Loucy (cell line): ENCODE data around the gene TBX6.
"Not testable (repeated sequence)": the region's sequence is repeated elsewhere in the genome, so short reads cannot be mapped to it uniquely, and the experiment has no call there.

ENCODE experiments used
- H2AFZ ChIP-seq: fragments of 200-600 bp; sonication (generic); 2 replicates; pipeline ENCODE4 v1.6.0; 2016; ENCODE audit warnings: antibody characterized with exemption, mild to moderate bottlenecking, low read length, moderate library complexity
- H3F3A ChIP-seq: fragments of 200-600 bp; 2 replicates; pipeline ENCODE4 v1.6.0; 2016; ENCODE audit warnings: antibody characterized with exemption, low read depth, mild to moderate bottlenecking
- H3K27me3 ChIP-seq: fragments of 200-600 bp; sonication (generic); 2 replicates; pipeline ENCODE4 v1.6.1; 2014; ENCODE audit warnings: low read length, mild to moderate bottlenecking; ENCODE audit not compliant: insufficient read depth, poor library complexity, severe bottlenecking
- H3K36me3 ChIP-seq: fragments of 200-600 bp; sonication (generic); 2 replicates; pipeline ENCODE4 v1.6.1; 2016; ENCODE audit warnings: low read length; ENCODE audit not compliant: insufficient read depth
- H3K4me1 ChIP-seq: fragments of 200-600 bp; sonication (generic); 2 replicates; pipeline ENCODE4 v1.5.1; 2014; ENCODE audit warnings: low read length, mild to moderate bottlenecking; ENCODE audit not compliant: insufficient read depth, poor library complexity, severe bottlenecking
- H3K4me2 ChIP-seq: fragments of 200-600 bp; sonication (generic); 2 replicates; pipeline ENCODE4 v1.6.0; 2014; ENCODE audit warnings: antibody characterized with exemption, low read length, low read depth, mild to moderate bottlenecking; ENCODE audit not compliant: poor library complexity, severe bottlenecking
- H3K4me3 ChIP-seq: fragments of 200-600 bp; sonication (generic); 2 replicates; pipeline ENCODE4 v1.5.1; 2014; ENCODE audit warnings: low read length, mild to moderate bottlenecking, mixed read lengths; ENCODE audit not compliant: poor library complexity, severe bottlenecking
- H3K79me2 ChIP-seq: fragments of 200-600 bp; sonication (generic); 2 replicates; pipeline ENCODE4 v1.6.1; 2014; ENCODE audit warnings: low read length; ENCODE audit not compliant: insufficient read depth
- H3K9ac ChIP-seq: fragments of 200-600 bp; sonication (generic); 2 replicates; pipeline ENCODE4 v1.6.0; 2014; ENCODE audit warnings: mild to moderate bottlenecking, low read depth, low read length, moderate library complexity; ENCODE audit not compliant: poor library complexity, severe bottlenecking
- H3K9me2 ChIP-seq: fragments of 200-600 bp; sonication (generic); replicated peaks from 2 replicates; pipeline ENCODE4 v1.6.1; 2016; ENCODE audit warnings: low read depth, low read length, mixed read lengths
- H3K9me3 ChIP-seq: fragments of 200-600 bp; sonication (generic); 2 replicates; pipeline ENCODE4 v1.6.1; 2014; ENCODE audit warnings: mild to moderate bottlenecking, antibody characterized with exemption, low read length, low read depth; ENCODE audit not compliant: insufficient read depth
- H4K20me1 ChIP-seq: fragments of 200-600 bp; sonication (generic); 2 replicates; pipeline ENCODE4 v1.6.0; 2014; ENCODE audit warnings: antibody characterized with exemption, low read length, mild to moderate bottlenecking; ENCODE audit not compliant: insufficient read depth, poor library complexity, severe bottlenecking
- CTCF ChIP-seq: fragments of 200-600 bp; sonication (generic); conservative IDR thresholded peaks from 2 replicates; pipeline ENCODE4 v1.5.1; 2014; ENCODE audit warnings: mild to moderate bottlenecking, antibody characterized with exemption, low read length
- EZH2phosphoT487 ChIP-seq: fragments of 200-600 bp; IDR thresholded peaks from 2 replicates; pipeline ENCODE4 v1.6.1; 2018; ENCODE audit warnings: antibody characterized with exemption, mild to moderate bottlenecking, moderate library complexity, borderline replicate concordance

TBX6 gene

GRCh38 chr16:30116291-30117207 lies 24.8 kb upstream of the TBX6 start:
- H3K36me3 ChIP-seq, result no peaks in the 10 kb centered on the region

GRCh38 chr16:30115238-30115637 lies 23.5 kb upstream of the TBX6 start:
- TF ChIP-seq CTCF (no peak), EZH2phosphoT487 (no peak)
- Histone ChIP-seq H3K4me3 (no peak overlapping the region), H2AFZ (no peak overlapping the region), H3F3A (no peaks in the 10 kb centered on the region), H4K20me1 (no peaks in the 10 kb centered on the region), H3K4me2 (no peak overlapping the region), H3K79me2 (no peaks in the 10 kb centered on the region), H3K9me2 (no peaks in the 10 kb centered on the region), H3K27me3 (no peaks in the 10 kb centered on the region), H3K9ac (no peak overlapping the region), H3K36me3 (no peaks in the 10 kb centered on the region), H3K9me3 (no peaks in the 10 kb centered on the region), H3K4me1 (no peaks in the 10 kb centered on the region)

More at GRCh38 chr16:30116291-30117207, 24.8 kb upstream of the TBX6 start:
- Histone ChIP-seq H3K9me2 (no peaks in the 10 kb centered on the region), H3K4me3 (no peak overlapping the region), H3K4me2 (no peak overlapping the region), H3K9me3 (no peaks in the 10 kb centered on the region), H3K79me2 (no peaks in the 10 kb centered on the region), H3K4me1 (peaks cover 8% of the 10 kb centered on the region), H2AFZ (no peak overlapping the region), H3K9ac (no peak overlapping the region), H4K20me1 (no peaks in the 10 kb centered on the region), H3F3A (no peaks in the 10 kb centered on the region), H3K27me3 (no peaks in the 10 kb centered on the region)
- TF ChIP-seq EZH2phosphoT487, result no peak
- no peak for TF ChIP-seq CTCF

GRCh38 chr16:30114833-30115232 lies 23.1 kb upstream of the TBX6 start:
- H3K27me3 ChIP-seq, H3K79me2 ChIP-seq, H3K9me2 ChIP-seq, H4K20me1 ChIP-seq, H3K4me2 ChIP-seq, H3K9me3 ChIP-seq, H3F3A ChIP-seq, H2AFZ ChIP-seq, H3K4me1 ChIP-seq, H3K36me3 ChIP-seq, H3K4me3 ChIP-seq, H3K9ac ChIP-seq: not testable (repeated sequence)

GRCh38 chr16:30114411-30114810 lies 22.7 kb upstream of the TBX6 start:
- Histone ChIP-seq H3K9me3 (no peaks in the 10 kb centered on the region), H3K9me2 (no peaks in the 10 kb centered on the region), H3K36me3 (no peaks in the 10 kb centered on the region), H3F3A (no peaks in the 10 kb centered on the region), H2AFZ (no peak overlapping the region), H3K4me2 (no peak overlapping the region), H3K4me1 (no peaks in the 10 kb centered on the region), H3K27me3 (no peaks in the 10 kb centered on the region), H3K79me2 (no peaks in the 10 kb centered on the region), H4K20me1 (no peaks in the 10 kb centered on the region), H3K4me3 (no peak overlapping the region), H3K9ac (no peak overlapping the region)
- no peak for TF ChIP-seq EZH2phosphoT487
- no peak for TF ChIP-seq CTCF
